Mucosa of descending colon (tissue), 3 donors: ENCODE results near the gene DST. TPM values are rescaled to one million over a fixed set of nuclear protein-coding genes. Genes with fewer than 3 reads are reported as not detected.
"Not testable (repeated sequence)": the region's sequence is repeated elsewhere in the genome, so short reads cannot be mapped to it uniquely, and the experiment has no call there.

Experiments
- ATAC-seq: fragments of 200-7000 bp; cut with Tn5 transposase; one replicate; pipeline ENCODE4 v1.9.1; 2020; ENCODE audit warnings: mild to moderate bottlenecking, moderate library complexity
- DNase-seq, 3 donors: peaks; one replicate each; pipeline ENCODE4 v3.0.0-alpha.2; 2020
- H3K36me3 ChIP-seq: fragments of 200-600 bp; one replicate; pipeline ENCODE4 v1.8.0; 2021; ENCODE audit warnings: low read depth, mild to moderate bottlenecking
- H3K4me1 ChIP-seq: fragments of 200-600 bp; one replicate; pipeline ENCODE4 v1.8.0; 2021; ENCODE audit warnings: low read depth, mild to moderate bottlenecking
- H3K4me3 ChIP-seq: fragments of 200-600 bp; one replicate; pipeline ENCODE4 v1.8.0; 2021; ENCODE audit warnings: mild to moderate bottlenecking
- H3K9me3 ChIP-seq: fragments of 200-600 bp; one replicate; pipeline ENCODE4 v1.8.0; 2021; ENCODE audit warnings: mild to moderate bottlenecking
- CTCF ChIP-seq: fragments of 200-600 bp; IDR thresholded peaks from one replicate; pipeline ENCODE4 v1.8.0; 2022; ENCODE audit warnings: antibody characterized with exemption, mild to moderate bottlenecking
- intact Hi-C, 2 donors: fragments of 100-400 bp; cut with DNase I in 1 of 2; cut with micrococcal nuclease in 1 of 2; formaldehyde crosslinking; loops; one replicate each; pipeline versions ENCODE4 v1.11.0 to v1.11.1; 2022; cut with DNase I, micrococcal nuclease
- total RNA-seq, 3 donors: library from RNA; stranded (reverse); fragmentation: NEBNext Ultra II Directional in 2 of 3; extraction: Animal tissue kit (Norgen Biotek cat#: 25700) in 2 of 3; gene quantifications; one replicate each; pipeline versions ENCODE4 v1.2.1 to v1.2.4, GENCODE V29; 2021 to 2023
- donor health status: DM: no; HTN: no; CAD: no; lungs with moderate emphysema.
- donor health status: DM: no; HTN: no; CAD: no.
- donor health status: DM: no; HTN: yes; CAD: no.

Gene DST
- total RNA-seq, 3 donors from 2014 or later, result 208 to 580 (median 356) TPM

GRCh38 chr6:56572788-56573471 lies 69.8 kb downstream of the DST start:
- Histone ChIP-seq H3K4me3 (no peak overlapping the region), H3K4me1 (no peaks in the 10 kb centered on the region), H3K36me3 (no peaks in the 10 kb centered on the region), H3K9me3 (no peaks in the 10 kb centered on the region)
- intact Hi-C loops, result no loop called here
- no peak for DNase-seq
- no peak for TF ChIP-seq CTCF
- ATAC-seq, result no peak

- TF ChIP-seq CTCF, result no peak
- DNase-seq, result no peak
- H3K4me3 ChIP-seq, result no peak overlapping the region
- H3K9me3 ChIP-seq, result no peaks in the 10 kb centered on the region
- intact Hi-C loops, result no loop called here
- no peaks in the 10 kb centered on the region for H3K36me3 ChIP-seq
- H3K4me1 ChIP-seq, result no peaks in the 10 kb centered on the region
- ATAC-seq, result no peak
Measured at GRCh38 chr6:56571605-56572004, 71.1 kb downstream of the DST start.

- Histone ChIP-seq H3K36me3 (no peaks in the 10 kb centered on the region), H3K4me3 (no peak overlapping the region), H3K4me1 (no peaks in the 10 kb centered on the region), H3K9me3 (no peaks in the 10 kb centered on the region)
- peak; percentile 71 for ATAC-seq
- DNase-seq, result no peak
- intact Hi-C loops, result no loop called here
- TF ChIP-seq CTCF, result no peak
Measured at GRCh38 chr6:56570413-56571359, 72.0 kb downstream of the DST start.

GRCh38 chr6:56567501-56567900 lies 75.2 kb downstream of the DST start:
- no peaks in the 10 kb centered on the region for H3K36me3 ChIP-seq
- ATAC-seq, result no peak
- TF ChIP-seq CTCF, result no peak
- H3K9me3 ChIP-seq, result no peaks in the 10 kb centered on the region
- intact Hi-C loops, result no loop called here
- no peak for DNase-seq
- H3K4me3 ChIP-seq, result no peak overlapping the region
- H3K4me1 ChIP-seq, result no peaks in the 10 kb centered on the region

GRCh38 chr6:56562730-56563129 lies 80.0 kb downstream of the DST start:
- H3K4me1 ChIP-seq, intact Hi-C loops, DNase-seq, H3K36me3 ChIP-seq, H3K4me3 ChIP-seq, H3K9me3 ChIP-seq, ATAC-seq: not testable (repeated sequence)
